HG02973 (cell line): ENCODE measurements around the gene FGD4.
A peak's percentile ranks its signal among the peaks of the same experiment; 100 is the strongest.

Source experiments
- ATAC-seq: cut with Tn5 transposase; IDR thresholded peaks from one replicate; pipeline ENCODE4 v1.9.1; 2021; ENCODE audit warnings: moderate library complexity; ENCODE audit not compliant: unreplicated experiment

FGD4 gene

DNA sequence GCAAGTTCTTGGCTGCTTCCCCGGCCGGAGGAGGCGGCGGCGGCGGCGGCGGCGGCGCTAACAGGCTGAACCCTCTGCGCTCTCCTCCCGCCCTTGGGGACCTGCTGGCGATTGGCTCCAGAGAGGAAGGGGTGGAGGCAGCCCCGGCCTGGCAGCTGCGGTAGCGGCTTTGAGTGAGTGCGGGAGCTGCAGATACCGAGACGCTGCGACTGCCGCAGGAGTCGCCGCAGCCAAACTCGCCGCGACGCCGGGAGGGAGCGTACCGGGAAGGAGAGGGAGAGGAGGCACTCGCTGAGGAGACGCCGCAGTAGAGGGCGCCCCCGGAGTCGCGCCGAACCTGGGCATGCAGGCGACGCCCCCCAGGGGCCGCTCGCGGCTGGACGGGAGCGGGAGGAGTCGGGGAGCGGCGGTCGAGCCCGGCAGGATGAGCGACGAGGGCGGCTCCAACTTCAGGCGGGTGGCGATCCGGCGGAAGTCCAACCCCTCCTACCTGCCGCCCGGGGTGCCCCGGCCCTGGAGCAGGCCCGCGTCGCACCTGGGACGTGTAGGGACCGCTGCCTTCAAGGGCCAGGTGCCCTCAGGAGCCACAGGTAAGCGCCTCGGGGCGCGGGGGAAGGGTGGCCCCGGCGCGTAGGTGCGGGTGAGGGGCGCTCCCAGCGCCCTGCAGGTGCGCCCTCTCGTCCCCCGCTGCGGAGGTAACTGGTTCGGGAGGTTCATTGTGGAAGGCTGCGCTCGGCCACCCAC, at the start of gene FGD4:
Gene FGD4, plus strand, starts transcription at position 189 of the 744 bp plus-strand sequence.
- ATAC-seq: peak; percentile 86

DNA sequence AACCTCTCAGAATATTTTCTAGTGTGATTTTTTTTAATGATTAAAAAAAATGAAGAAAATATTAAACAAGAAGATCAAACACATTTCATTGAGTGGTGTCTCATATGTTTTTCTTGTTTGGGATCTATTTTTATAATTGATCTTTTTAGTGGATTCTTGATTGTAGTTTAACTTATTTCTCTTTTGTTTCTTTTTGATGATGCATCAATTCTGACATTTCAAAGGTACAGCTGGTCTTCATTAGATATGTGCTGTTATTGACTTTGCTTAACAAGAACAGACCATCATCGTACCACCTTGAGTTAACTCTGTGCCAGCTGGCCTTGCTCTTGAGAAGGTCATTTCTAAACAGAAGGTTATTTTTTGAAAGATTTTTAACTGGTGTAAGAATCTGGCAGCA, 45.8 kb upstream of the FGD4 start:
- no peak for ATAC-seq

DNA sequence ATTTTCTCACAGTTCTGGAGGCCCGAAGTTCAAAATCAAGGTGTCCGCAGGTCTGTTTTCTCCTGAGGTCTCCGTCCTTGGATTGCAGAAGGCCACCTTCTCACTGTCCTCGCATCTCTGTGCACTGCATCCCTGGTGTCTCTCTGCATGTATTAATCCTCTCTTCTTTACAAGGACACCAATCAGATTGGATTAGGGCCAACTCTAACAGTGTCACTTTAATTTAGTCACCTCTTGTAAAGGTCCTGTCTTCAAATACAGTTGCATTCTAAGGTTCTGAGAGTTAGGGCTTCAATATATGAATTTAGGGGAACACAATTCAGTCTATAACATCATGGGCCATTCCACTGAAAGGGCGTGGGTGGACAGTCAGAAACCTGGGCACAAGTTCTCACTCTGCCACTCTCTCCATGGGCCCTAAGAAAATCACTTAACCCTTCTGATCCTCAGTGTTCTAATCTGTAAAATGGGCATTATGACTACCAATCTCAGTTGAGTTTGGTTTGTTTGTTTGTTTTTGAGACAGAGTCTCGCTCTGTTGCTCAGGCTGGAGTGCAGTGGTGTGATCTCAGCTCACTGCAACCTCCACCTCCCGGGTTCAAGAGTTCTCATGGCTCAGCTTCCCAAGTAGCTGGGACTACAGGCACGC, 41.6 kb upstream of the FGD4 start:
- ATAC-seq: no peak

DNA sequence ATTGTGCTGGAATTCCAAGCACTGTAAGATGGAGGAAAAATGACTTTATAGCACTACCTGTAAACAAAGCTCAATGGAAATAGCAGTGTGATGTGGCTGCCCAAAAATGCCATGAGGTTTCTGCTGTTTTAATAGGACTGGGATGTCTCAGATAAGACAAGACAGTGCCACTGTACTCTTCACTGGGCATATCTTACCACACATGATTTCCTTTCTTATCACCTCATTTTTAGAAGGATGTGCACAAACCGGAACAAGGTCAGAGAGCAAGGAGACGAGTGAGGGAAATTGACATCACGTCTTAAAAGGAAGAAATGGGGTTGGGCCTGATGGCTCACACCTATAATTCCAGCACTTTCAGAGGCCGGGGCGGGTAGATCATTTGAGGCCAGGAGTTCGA, 38.4 kb upstream of the FGD4 start:
- no peak for ATAC-seq

DNA sequence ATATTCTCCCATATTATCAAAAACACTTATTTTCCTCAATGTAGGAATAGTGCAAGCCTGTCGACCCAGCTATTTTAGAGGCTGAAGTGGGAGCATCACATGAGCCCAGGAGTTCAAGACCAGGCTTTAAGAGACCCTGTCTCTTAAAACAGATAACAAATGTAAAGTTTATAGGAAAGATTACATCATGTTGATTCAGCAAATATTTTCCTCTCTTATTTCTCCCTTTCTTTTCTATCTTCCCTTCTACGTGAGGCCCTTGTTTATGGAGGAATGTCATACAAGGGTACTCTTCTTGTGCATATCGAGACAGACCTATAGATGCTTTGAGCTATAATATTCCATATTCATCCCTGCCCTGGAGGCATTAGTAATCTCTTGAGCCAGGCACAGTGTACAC, 36.5 kb upstream of the FGD4 start:
- ATAC-seq: no peak

DNA sequence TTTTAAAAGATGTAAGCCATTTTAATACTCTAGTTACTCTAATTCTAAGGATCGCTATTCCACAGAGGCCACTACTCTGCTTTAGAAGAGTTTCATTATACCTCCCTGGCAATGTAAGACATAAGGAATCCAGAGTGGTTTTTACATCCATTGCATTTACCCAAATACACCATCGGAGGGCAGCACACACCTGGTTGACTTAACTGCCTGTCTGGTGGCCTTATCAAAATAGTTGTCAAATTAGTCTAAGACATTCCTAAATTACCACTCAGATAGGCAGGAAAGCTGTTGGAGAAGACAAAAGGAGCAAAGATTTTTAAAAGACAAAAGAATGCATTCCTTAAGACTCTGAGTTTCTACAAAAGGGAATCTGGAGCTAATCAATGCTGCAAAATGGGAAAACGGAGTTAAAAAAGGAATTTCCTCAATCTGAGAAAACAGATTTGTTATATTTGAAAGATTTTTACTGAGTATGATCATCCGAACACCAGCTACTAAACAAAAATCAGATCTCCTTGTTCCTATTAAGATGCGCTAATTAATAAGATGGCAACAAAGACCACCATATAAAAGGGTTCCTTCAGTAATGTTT, 33.8 kb upstream of the FGD4 start:
- ATAC-seq: peak; percentile 56

DNA sequence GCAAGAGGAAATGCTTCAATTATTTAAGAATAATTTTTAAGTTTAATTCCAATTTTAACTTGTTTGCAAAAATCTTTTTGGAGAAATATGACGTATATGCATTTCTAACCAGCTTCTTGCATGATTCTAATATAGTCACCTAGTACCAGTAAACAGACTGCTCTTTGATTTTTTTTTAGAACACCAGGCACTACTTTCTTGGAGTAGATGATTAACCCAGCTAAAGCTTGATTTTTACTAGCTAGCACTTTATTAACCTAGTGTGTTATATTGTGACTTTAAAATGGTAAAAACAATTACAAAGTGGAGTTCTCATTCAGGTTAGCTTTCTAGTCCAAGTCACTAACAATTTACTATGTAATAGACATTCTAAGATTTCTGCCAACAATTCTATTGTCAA, 32.6 kb upstream of the FGD4 start:
- no peak for ATAC-seq

DNA sequence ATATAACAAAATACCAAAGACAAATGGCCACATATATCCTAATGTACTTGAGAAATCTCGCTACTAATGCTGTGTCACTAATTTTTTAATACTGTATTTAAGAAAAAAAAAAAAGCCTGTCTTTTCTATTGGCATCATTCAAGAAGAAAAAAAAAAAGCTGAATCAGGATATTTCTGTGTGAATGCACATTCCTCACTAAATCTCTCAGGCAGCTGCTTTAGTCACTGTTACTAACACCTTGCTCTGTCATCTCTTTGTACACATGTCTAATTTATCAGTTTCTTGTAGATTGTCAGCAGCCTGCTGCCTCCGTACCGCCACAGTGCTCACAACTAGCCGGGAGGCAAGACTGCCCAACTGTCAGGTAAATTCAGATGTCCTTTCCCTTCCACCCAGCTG, 32.0 kb upstream of the FGD4 start:
- ATAC-seq: no peak

DNA sequence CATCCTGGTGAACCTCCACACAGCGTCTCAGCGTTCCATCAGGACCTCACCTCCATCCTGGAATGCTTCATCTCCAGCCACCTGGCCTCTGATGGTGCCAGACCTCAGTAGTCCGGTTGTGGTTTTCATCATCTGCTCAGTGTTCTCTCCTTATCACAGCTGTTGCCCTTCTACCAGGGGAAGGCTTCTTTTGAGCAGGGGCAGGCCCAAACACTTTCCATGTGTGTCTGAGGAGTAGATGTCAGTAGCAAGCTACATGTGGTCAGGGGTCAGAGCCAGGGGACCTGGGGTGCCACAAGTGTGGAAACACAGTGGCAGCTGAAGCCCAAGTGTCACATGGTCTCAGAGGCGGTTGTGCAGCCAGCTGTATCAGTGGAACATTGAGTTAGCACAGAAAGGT, 30.2 kb upstream of the FGD4 start:
- no peak for ATAC-seq

DNA sequence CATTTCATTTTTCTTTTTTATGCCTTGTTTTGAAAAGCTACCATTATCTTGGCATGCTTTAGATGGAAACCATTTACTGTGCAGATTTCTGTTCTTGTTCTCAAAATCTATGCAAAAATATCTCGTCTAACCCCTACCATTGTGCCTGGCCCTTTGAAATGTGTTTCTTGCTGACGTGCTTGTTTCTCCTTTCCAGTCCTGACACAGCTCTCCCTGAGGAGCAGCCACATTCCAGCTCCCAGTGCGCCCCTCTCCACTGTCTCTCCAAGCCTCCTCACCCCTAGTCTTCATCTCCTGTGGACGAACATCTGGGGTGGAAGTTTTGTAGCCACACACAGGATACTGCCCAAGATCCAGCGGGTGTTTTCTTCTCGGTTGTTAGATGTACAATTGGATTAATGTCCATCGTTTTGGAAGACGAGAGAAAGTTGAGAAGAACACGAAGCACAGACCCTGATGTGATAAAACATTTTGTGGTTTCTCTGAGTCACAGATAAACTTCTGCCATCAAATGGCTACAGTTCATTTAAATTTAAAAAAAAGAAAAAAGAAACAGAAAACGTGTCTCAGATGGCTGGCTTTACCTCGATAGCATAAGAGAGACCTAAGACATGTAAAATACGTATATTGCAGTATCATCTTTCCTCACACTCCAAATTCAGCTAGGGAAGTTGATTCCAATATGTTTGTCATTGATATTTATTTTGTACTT, 21.9 kb upstream of the FGD4 start:
- no peak for ATAC-seq

DNA sequence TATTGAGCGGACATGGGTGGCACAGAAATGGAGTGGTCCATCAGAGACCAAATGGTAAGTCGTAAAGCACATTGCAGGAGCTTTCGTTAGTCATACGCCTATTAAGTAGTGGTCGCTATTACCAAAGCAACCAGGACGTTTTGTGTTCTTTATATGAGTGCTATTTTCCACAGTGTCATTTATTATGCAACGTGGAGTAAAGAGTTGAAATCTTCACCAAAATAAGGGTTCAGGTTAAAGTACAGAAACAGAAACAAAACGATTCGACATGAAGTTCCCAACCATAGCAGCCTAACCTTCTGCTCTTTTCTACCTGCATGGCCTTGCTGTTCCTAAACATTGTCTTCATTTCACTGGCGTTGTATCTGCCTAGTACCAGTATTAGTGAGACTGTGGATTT, 20.1 kb upstream of the FGD4 start:
- ATAC-seq: no peak

DNA sequence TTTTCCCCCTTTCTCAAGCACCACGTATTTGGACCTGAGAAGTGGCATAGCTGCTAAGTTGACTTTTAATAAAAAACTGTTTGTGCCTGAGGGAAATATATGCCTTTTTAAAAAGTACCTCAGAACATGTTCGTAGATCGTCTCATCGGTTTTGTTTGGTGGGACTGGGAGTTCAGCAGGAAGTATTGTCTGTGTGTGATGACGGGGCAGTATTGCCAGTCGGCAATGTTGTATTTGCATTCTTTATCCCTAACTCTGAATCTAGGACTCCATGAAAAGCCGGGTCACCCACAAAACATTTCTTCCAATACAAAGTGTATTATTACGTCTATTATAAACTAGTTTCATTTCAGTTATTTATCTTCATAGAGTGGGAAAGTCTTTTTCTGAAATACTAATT, 19.7 kb upstream of the FGD4 start:
- no peak for ATAC-seq

DNA sequence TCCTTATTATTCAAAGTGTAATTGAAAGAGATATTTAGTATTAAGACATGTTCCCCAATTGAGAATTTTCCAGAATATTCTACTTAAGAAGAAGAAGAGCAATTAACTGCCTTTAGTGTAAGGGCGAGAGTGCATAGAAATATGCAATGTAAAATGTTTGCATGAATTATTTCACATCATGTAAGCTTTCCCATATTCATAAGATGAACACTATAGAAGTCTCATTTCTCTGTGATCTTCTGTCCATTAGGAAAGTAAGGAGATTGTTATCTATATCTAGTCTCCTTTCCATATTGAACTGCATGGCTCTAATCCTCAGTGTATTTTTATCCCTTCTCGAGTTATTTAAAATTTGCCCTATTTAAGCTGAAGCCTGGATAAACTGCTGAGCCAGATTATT, 17.1 kb upstream of the FGD4 start:
- ATAC-seq: no peak

DNA sequence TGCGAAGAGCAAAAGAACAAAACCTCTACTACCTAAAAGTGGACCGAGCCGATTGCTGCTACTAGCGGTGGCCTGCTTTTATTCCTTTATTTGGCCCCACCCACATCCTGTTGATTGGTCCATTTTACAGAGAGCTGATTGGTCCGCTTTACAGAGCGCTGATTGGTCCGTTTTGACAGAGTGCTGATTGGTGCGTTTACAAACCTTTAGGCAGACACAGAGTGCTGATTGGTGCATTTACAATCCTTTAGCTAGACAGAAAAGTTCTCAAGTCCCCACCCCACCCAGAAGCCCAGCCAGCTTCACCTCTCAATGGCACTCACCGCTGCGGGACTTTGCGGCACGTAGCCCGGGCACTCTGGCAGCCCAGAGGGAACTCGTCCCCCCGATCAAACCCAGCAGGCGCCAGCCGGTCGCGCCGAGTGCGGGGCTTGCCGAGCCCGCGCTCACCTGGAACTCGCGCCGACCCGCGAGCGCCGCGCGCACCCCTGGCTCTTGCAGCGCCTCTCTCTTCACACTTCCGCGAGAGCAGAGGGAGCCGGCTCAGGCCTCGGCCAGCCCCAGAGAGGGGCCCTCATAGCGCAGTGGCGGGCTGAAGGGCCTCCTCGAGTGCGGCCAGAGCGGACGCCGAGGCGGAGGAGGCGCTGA, 8.7 kb upstream of the FGD4 start:
- ATAC-seq: no peak

DNA sequence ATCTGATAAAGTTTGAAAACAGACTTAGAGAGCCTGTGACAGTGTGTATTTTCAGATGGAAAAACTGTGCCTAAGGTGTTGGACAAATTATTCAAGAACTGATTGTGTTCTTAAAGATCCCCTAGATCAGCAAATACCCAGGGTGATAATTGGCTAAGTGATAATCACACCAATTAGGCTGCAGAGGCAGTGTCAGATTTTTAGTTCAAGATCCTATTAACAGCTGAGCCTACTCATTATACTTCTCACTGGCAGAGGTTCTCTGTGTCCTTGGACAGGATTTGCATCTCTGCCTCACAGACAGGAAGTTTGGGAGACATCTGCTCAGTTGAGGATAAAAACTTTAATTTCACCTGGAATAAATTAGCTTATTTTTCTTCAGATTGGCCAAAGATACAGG, 4.3 kb upstream of the FGD4 start:
- no peak for ATAC-seq

DNA sequence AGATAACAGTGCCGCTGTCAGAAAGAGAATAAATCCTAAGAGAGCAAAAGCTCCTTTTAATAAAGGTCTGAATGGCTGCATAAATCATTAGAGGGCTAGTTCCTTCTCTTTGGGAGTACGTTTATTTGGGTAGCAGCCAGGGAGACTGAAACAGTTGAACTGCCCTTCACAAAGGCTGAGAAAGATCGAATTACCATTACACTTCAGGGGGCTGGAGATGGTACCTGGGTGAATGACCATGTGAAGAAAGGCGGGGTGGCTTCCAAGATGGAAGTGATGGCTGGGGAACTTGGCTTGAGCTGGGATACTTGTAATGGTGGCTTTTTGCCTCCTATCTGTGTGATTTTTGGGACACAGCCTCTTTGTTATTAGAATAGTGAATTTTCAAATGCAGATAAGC, 1.7 kb upstream of the FGD4 start:
- ATAC-seq: no peak

DNA sequence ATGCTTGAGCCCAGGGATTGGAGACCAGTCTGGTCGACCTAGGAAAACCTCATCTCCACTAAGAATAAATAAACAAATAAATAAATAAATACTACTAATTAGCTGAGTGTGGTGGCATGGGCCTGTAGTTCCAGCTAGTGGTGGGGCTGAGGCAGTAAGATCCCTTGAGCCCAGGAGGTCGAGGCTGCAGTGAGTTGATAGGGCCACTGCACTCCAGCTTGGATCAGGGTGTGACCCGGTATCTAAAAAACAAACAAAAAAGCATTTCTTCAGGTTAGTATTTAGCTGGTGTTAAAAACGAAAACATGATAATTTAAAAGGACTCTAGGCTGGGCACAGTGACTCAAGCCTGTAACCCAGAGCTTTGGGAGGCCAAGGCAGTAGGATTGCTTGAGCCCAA, 1.2 kb upstream of the FGD4 start:
- no peak for ATAC-seq

DNA sequence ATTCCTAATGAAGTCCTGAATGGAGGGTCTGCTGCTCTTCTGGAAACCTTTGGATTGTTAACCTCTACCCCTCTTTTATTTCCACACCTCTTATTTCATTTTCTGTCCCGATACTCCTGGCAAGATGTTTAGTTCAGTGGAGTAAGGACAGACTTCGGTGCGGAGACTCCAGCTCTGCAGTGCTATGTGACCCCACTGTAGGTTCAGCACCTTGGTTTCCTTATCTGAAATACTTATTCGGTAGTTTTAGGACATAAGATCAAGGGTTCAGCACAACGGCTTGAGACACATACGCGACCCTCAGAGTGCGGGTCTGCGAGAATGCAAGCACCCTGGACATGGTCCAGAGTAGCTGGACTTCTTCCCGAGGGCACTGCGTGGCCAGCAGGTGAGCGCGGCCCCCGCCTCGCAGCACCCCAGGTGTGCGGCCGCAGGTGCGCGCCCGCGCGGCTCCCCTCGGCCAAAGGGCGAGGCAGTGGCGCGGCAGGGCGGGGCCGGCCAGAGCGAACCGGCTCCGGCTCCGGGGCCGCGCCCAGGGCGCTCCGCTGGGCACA, 465 bp upstream of the FGD4 start:
- no peak for ATAC-seq

DNA sequence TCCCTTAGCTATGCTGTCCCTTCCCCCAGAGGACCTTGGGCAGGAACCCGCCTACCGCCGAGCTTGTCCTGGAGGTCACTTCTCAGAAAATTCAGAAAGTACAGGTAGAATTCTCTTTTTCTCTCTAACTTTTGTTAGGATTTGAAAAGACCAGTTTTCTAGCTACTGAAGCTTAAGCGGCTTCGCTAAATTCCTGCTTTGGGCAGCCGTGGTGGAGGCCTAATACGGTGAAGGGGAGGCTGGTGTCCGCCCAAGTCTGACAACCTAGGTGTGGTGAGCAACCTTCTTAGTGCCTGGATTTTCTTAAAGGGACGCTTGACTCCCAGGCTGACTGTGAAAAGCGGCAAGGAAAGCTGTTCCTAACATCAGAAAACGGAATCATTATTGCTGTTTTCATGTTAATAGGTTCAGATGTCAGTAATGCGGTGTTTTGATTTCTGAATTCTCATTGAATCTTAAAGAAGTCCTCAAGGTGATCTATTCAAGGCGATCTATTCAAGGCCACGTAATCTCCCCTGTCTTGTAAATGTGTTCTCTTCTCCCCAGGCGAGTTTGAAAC, 835 bp downstream of the FGD4 start:
- ATAC-seq: no peak

DNA sequence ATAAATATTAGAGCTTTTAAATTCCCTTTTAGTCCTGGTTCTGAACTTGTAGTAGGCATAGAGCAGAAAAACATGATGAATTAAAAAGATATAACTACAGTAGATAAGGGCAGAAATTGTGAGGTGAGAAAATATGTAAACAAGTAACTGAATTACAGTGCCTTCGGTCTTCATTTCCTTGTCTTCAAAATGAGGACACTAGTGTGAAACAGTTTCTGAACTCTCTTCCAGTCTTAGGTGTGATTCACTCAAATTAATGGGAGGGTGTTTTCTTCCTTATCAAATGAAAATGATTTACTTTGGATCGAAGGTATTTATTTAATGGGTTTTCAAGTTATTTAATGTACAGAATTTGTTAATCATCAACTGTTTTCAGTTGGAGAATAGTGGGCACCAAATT, 1.5 kb downstream of the FGD4 start:
- no peak for ATAC-seq

DNA sequence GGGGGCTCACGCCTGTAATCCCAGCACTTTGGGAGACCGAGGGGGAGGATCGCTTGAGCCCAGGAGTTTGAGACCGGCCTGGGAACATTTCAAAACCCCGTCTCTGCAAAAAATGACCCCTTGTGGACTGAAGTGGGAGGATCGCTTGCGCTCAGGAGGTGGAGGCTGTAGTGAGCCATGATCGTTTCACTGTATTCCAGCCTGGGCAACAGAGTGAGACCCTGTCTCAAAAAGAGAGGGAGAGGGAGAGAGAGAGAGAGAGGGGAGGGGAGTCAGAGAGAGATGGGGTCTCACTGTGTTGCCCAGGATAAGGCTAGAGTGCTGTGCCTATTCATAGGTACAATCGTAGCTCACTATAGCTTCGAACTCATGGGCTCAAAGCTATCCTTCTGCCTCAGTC, 2.8 kb downstream of the FGD4 start:
- ATAC-seq: no peak
